Dermis lymphatic vessel endothelial cell (primary cell): ENCODE measurements around the gene KCP. TPM values are rescaled to one million over a fixed set of nuclear protein-coding genes. Genes with fewer than 3 reads are reported as not detected.

Experiments
- total RNA-seq: library from RNA; depleted of rRNA; stranded (reverse); fragments of >200 nt; gene quantifications from 2 replicates; pipeline ENCODE4 v1.2.1, GENCODE V29; 2014

Gene KCP
- total RNA-seq, result not detected in 2 replicates

DNA sequence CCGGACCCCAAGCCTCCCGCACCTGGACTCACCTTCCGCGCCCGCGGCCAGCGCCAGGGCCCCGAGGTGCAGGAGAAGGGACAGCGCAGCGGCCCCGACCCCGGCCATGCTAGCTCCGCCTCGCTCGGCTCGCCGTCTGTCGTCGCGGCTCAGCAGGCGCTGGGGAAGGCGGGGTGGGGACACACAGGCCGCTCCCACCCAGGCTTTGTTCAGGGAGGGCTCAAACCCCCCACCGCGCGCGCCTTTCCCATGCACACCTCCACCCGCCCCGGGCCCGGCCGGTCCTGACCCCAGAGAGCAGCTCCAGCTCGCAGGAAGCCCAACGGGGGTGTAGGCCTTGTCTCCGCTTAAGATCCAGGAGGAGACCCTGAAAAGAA is at the start of gene KCP:
Gene KCP (minus strand): TSS at position 141 of the 377 bp plus-strand sequence. CDS start 33 bp downstream, at position 108.

DNA sequence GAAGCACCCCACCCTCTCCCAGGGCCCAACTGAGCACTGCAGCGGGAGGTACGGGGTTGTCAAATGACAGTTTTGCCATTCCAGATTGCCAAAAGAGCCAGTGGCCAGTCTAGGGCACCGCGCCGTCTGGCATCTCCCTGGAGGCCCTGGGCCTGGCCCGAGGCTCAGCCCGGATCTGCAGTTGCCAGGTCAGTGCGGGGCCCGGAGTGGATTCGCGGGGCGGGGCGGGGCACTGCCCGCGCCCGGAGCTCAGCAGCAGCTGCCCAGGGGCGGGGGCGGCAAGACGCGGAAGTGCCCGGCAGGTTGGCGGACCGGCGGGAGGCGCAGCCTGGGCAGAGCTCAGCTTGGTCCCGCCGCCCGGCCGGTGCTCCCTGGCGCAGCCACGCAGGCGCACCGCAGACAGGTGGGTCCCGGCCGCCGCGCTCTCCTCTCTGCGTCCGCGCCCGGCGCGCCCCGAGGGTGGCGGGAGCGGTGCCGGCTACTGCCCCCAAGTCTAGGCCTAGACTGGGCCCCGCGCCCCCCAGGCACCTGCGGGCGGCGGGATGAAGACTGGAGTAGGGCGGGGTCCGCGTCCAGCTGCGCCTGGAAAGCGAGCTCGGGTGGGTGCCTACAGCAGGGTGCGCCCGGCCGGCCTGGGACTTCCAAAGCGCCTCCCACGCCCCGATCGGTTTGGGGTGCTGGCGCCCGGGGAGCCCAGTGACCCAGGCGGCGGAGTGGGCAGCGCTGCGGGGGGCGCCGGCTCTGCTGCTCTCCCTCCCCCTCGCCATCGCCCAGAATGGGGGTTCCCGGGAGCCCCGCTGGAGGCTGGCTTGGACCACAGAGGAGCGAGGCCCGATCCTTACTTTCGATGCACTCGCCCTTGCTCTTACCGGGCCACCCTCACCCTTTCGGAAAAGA is 27.4 kb upstream of the KCP start, which contains the start of gene IRF5:
Gene IRF5 (plus strand): TSS at position 281 of the 897 bp plus-strand sequence. CDS start 4,155 bp downstream, outside the sequence.

DNA sequence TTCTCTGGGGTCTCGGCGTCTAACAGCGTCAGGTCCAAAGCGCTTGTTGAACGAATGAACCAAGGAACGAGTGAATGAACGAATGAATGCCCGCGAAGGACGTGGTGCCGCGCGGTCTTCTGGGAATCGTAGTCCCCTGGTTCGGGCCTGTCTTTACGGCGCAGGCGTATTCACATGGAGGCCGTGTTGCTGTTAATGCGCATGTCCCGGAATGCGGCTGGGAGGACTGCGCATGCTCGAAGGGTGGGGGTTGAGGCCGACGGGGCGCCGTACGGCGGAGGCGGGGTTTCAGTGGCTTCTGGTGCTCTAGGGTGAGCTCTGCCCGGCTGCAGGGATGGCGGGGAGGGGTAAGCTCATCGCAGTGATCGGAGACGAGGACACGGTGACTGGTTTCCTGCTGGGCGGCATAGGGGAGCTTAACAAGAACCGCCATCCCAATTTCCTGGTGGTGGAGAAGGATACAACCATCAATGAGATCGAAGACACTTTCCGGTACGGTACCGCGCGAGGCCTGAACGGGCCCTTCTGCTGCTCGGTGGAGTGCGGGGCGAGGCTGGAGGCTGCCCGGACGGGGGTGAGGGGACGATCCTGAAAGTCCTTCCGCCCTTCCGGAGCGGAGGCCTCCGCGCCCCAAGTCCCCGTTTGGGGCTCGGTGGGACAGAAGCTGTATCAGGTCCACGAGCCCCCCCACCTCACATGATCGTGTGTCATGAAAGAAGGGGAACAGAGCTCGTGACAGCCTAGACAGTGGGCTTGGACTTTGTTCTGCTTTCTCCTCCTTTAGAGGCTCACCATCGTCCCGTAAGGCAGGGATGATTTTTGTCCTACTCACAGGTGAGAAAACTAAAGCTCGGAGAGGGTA is 47.7 kb downstream of the KCP start, which contains the start of gene ATP6V1F:
Gene ATP6V1F (plus strand): TSS at position 286 of the 862 bp plus-strand sequence. CDS start 49 bp downstream, at position 335.

DNA sequence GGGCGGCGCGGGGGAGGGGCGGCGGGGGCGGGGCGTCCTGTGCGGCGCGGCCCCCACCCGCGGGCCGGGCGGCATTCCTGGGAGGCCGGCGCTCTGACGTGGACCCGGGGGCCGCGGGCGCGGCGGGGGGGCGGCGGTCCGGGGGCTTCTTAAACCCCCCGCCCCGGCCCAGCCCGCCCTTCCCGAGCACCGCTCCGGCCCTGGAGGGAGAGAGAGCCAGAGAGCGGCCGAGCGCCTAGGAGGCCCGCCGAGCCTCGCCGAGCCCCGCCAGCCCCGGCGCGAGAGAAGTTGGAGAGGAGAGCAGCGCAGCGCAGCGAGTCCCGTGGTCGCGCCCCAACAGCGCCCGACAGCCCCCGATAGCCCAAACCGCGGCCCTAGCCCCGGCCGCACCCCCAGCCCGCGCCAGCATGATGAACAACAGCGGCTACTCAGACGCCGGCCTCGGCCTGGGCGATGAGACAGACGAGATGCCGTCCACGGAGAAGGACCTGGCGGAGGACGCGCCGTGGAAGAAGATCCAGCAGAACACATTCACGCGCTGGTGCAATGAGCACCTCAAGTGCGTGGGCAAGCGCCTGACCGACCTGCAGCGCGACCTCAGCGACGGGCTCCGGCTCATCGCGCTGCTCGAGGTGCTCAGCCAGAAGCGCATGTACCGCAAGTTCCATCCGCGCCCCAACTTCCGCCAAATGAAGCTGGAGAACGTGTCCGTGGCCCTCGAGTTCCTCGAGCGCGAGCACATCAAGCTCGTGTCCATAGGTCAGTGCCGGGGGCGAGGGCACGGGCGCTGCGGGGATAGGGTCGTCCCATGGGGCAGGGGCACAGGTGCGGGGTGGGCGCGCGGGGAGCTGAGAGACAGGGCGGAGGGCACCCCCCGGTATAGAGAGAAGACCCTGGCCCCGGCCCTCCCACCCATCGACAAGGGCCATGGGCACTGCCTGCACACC is 80.0 kb downstream of the KCP start, which contains the start of gene FLNC:
Gene FLNC (plus strand): TSS at position 176 of the 947 bp plus-strand sequence. CDS start 232 bp downstream, at position 408.

Other genes starting within 250 kb of the KCP start
- 0.09 and 0.33 TPM in 2 replicates for gene GARIN1A, start 238.4 kb downstream of the KCP start, total RNA-seq
- 266 and 321 TPM in 2 replicates for gene CALU, start 171.3 kb downstream of the KCP start, total RNA-seq
- gene OPN1SW, start 134.9 kb downstream of the KCP start, total RNA-seq, result not detected in 2 replicates
- gene CCDC136, start 118.7 kb downstream of the KCP start, total RNA-seq, result 0.33 and 1.6 TPM in 2 replicates
- gene FLNC, start 80.3 kb downstream of the KCP start, total RNA-seq, result 98.2 and 119 TPM in 2 replicates
- 66.6 and 88.1 TPM in 2 replicates for gene ATP6V1F, start 47.9 kb downstream of the KCP start, total RNA-seq
- gene IRF5, start 27.2 kb upstream of the KCP start, total RNA-seq, result under 0.01 and 0.09 TPM in 2 replicates
- 40.0 and 52.3 TPM in 2 replicates for gene TNPO3, start 144.4 kb upstream of the KCP start, total RNA-seq
- 0.11 TPM in 1 of 2 replicates, not detected in the other for gene TSPAN33, start 234.0 kb upstream of the KCP start, total RNA-seq